ENCODE measurements around the gene EPHA3. TPM values are rescaled to one million over a fixed set of nuclear protein-coding genes. Genes with fewer than 3 reads are reported as not detected.

The EPHA3 gene
- total RNA-seq, 2 experiments from 2014 or later, result not detected

GRCh38 chr3:89173546-89173945 is 66.1 kb downstream of the EPHA3 start:
- POLR2A ChIA-PET, result no interaction called here
- H3K9me3 ChIP-seq (ENCODE audit: control insufficient read depth in 1 of 2, insufficient read depth in 1 of 2, low read length in 2 of 2), result peaks cover 0 to 10% of the 10 kb centered on the region in 2 experiments
- no peaks in the 10 kb centered on the region for H3K36me3 Mint-ChIP-seq (ENCODE audit: low read depth)
- TF ChIP-seq CTCF (IDR thresholded peaks at IDR 0.05), result no peak
- intact Hi-C loops (cut with DNase I, micrococcal nuclease), result no loop called here
- no peak for ATAC-seq (ENCODE audit: poor library complexity)
- no peaks in the 10 kb centered on the region for H3K9me3 Mint-ChIP-seq
- no peaks in the 10 kb centered on the region for H3K36me3 ChIP-seq (ENCODE audit: insufficient read depth, low read length)
- CTCF ChIA-PET, result no interaction called here
- no peak overlapping the region for H3K4me3 Mint-ChIP-seq
- no peaks in the 10 kb centered on the region for H3K27me3 ChIP-seq (ENCODE audit: control insufficient read depth in 1 of 2, insufficient read depth in 2 of 2, low read length in 2 of 2)
- H3K27me3 Mint-ChIP-seq, result no peaks in the 10 kb centered on the region
- H3K27ac Mint-ChIP-seq, result no peak overlapping the region
- no peaks in the 10 kb centered on the region for H3K4me1 ChIP-seq (ENCODE audit: insufficient read depth, low read length)
- no peaks in the 10 kb centered on the region for H3K4me1 Mint-ChIP-seq (ENCODE audit: low read depth)
- no peak overlapping the region for H3K27ac ChIP-seq (ENCODE audit: low read depth in 1 of 2, low read length in 2 of 2)
- no peak overlapping the region for H3K4me3 ChIP-seq (ENCODE audit: low read length)
- DNase-seq, result no peak

GRCh38 chr3:89179355-89180001 is 72.1 kb downstream of the EPHA3 start:
- ATAC-seq (ENCODE audit: poor library complexity) (no peak), DNase-seq (no peak)
- H3K27ac Mint-ChIP-seq, result no peak overlapping the region
- CTCF ChIA-PET, result no interaction called here
- H3K4me3 Mint-ChIP-seq, result no peak overlapping the region
- no peaks in the 10 kb centered on the region for H3K4me1 Mint-ChIP-seq (ENCODE audit: low read depth)
- no peaks in the 10 kb centered on the region for H3K27me3 Mint-ChIP-seq
- H3K9me3 Mint-ChIP-seq, result no peaks in the 10 kb centered on the region
- no peak for TF ChIP-seq CTCF (IDR thresholded peaks at IDR 0.05)
- Histone ChIP-seq H3K36me3 (ENCODE audit: insufficient read depth, low read length) (no peaks in the 10 kb centered on the region), H3K9me3 (ENCODE audit: control insufficient read depth in 1 of 2, insufficient read depth in 1 of 2, low read length in 2 of 2) (peaks cover 0 to 6% of the 10 kb centered on the region in 2 experiments), H3K27me3 (ENCODE audit: control insufficient read depth in 1 of 2, insufficient read depth in 2 of 2, low read length in 2 of 2) (no peaks in the 10 kb centered on the region), H3K4me1 (ENCODE audit: insufficient read depth, low read length) (no peaks in the 10 kb centered on the region), H3K27ac (ENCODE audit: low read depth in 1 of 2, low read length in 2 of 2) (no peak overlapping the region), H3K4me3 (ENCODE audit: low read length) (no peak overlapping the region)
- intact Hi-C loops (cut with DNase I, micrococcal nuclease), result no loop called here
- H3K36me3 Mint-ChIP-seq (ENCODE audit: low read depth), result no peaks in the 10 kb centered on the region
- POLR2A ChIA-PET, result no interaction called here

DNA sequence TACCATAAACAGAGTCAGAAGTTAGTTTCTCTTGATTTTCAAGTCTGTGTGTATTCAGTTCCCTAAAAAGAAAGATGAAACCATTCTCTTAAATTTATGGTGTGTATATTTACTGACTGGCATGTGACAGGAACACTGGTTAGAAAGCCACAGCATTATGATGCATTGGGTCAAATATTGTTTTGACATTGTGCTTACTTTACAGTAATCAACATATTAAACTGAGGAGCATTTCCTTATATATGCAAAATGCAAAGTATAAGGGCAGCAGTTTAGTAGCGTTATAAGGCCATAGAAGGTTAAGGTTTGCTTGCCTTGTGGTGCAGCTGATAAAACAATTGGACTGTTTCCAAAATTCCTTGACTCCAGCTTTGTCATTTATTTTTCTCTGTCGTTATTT is 72.9 kb downstream of the EPHA3 start:
- Mint-ChIP-seq H3K27me3 (no peaks in the 10 kb centered on the region), H3K27ac (no peak overlapping the region), H3K4me3 (no peak overlapping the region), H3K9me3 (no peaks in the 10 kb centered on the region), H3K4me1 (ENCODE audit: low read depth) (no peaks in the 10 kb centered on the region), H3K36me3 (ENCODE audit: low read depth) (no peaks in the 10 kb centered on the region)
- Histone ChIP-seq H3K4me3 (ENCODE audit: low read length) (no peak overlapping the region), H3K27ac (ENCODE audit: low read depth in 1 of 2, low read length in 2 of 2) (no peak overlapping the region), H3K27me3 (ENCODE audit: control insufficient read depth in 1 of 2, insufficient read depth in 2 of 2, low read length in 2 of 2) (no peaks in the 10 kb centered on the region), H3K4me1 (ENCODE audit: insufficient read depth, low read length) (no peaks in the 10 kb centered on the region), H3K36me3 (ENCODE audit: insufficient read depth, low read length) (no peaks in the 10 kb centered on the region), H3K9me3 (ENCODE audit: control insufficient read depth in 1 of 2, insufficient read depth in 1 of 2, low read length in 2 of 2) (peaks cover 0 to 6% of the 10 kb centered on the region in 2 experiments)
- DNase-seq, result no peak
- POLR2A ChIA-PET, result no interaction called here
- intact Hi-C loops (cut with DNase I, micrococcal nuclease), result no loop called here
- no peak for ATAC-seq (ENCODE audit: poor library complexity)
- TF ChIP-seq CTCF (IDR thresholded peaks at IDR 0.05), result no peak
- CTCF ChIA-PET, result no interaction called here

All from CD4-positive, alpha-beta T cell (primary cell).